Measurements from ENCODE around the gene SHC3.

- TF ChIP-seq ELK1 (CRISPR knock-in tag; IDR thresholded peaks at IDR 0.05) (no peak), ZNF121 (CRISPR knock-in tag; conservative IDR thresholded peaks at IDR 0.05) (no peak), TSC22D4 (tag; IDR thresholded peaks at IDR 0.05) (no peak), TAF15 (IDR thresholded peaks at IDR 0.05; ENCODE audit: low read depth, low read length) (no peak), FOXK1 (CRISPR knock-in tag; IDR thresholded peaks at IDR 0.05; ENCODE audit: borderline replicate concordance) (no peak), HNRNPUL1 (IDR thresholded peaks at IDR 0.05; ENCODE audit: low read length) (no peak), KAT8 (IDR thresholded peaks at IDR 0.05; ENCODE audit: low read depth) (no peak)
Measured at GRCh38 chr9:89054865-89055495, 123.6 kb downstream of the SHC3 start.
